VCaP (cell line): Measurements from ENCODE around the gene VPS8.
A peak's percentile ranks its signal among the peaks of the same experiment; 100 is the strongest.
"Not testable (repeated sequence)": the region's sequence is repeated elsewhere in the genome, so short reads cannot be mapped to it uniquely, and the experiment has no call there.

Source experiments
- H3K27ac ChIP-seq: fragments of 450-650 bp; 2 replicates; pipeline ENCODE4 v1.5.1; 2017
- CTCF ChIP-seq: fragments of 450-650 bp; conservative IDR thresholded peaks from 2 replicates; pipeline ENCODE4 v1.5.1; 2017; ENCODE audit warnings: mild to moderate bottlenecking, moderate library complexity

Gene VPS8

DNA sequence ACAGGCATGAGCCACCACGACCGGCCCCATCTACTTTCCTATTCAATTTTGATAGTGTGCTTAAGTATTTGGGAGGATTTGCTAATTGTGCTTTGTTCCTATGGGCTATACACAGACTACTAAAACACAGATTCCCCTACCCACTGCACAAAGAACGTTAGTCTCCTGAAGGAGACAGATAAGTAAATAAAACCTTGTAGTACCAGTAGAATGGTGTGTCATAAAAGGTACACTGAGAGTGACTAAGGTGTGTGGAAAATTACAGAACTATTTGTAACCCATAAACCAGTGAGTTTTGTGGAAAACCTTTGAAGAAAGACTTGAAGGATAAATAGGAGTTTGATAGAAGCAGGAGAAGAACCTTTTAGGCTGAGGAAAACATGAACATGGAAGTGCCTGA, 158.2 kb downstream of the VPS8 start:
- TF ChIP-seq CTCF: no peak
- H3K27ac ChIP-seq: no peak overlapping the region

DNA sequence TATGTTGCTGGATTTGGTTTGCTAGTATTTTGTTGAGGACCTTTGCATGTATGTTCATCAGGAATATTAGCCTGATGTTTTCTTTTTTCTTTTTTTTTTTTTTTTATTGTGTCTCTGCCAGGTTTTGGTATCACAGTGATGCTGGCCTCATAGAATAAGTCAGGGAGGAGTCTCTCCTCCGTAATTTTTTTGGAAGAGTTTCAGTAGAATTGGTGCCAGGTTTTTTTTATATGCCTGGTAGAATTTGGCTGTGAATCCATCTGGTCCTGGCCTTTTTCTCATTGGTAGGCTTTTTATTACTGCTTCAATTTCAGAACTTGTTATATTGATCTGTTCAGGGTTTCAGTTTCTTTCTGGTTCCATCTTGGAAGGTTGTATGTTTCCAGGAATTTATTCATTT, 165.8 kb downstream of the VPS8 start:
- H3K27ac ChIP-seq: peak overlapping the region; percentile 45
- TF ChIP-seq CTCF: no peak

GRCh38 chr3:184981071-184981470, 169.1 kb downstream of the VPS8 start:
- no peak for TF ChIP-seq CTCF

DNA sequence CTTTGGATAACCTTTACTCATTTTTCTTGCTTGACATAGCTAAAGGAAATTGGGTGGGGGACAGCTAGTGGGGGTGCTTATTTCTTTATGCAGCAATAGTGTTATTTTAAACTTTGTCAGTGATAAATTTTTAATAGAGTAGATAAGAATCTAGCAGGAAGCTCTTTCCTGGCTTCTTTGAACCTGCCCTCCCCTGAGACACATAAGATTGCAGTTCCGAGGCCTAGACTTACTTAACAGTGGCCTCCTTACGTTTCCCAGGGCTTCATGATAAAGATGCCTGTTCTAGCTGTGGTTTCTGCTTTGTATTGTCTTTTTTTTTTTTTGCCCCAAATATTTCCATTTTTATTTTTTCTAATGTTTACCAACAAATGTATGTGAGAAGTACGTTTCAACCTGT, 170.1 kb downstream of the VPS8 start:
- H3K27ac ChIP-seq: peak overlapping the region; percentile 31
- TF ChIP-seq CTCF: no peak

More at GRCh38 chr3:184981071-184981470, 169.1 kb downstream of the VPS8 start:
- peak overlapping the region; percentile 31; the same call in 1 of the 2 replicates for H3K27ac ChIP-seq

- no peak for TF ChIP-seq CTCF
- no peak overlapping the region for H3K27ac ChIP-seq
Measured at GRCh38 chr3:184985586-184985985, 173.6 kb downstream of the VPS8 start.

DNA sequence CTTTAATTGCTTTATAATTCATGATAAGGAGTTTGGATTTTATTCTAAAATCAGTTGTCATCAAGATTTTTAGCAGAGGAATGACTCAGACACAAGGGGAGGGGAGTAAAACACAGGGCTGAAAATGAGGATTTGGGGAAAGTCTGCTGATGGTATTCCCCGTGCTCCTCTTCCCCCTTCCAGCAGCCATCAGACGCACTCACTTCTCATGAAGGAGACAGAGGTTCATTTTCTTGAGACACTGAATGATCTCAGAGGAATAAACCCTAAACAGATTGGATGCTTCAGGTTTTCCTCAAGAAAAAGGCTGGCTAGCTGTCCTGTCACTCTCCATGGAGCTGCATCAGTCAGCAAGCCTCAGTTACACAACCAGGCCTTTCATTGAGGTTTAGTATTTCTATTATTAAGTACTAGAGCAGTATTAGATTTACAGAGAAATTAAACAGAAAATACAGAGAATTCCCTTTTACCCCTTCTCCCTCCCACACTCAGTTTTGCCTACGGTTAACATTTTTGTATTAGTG, 174.5 kb downstream of the VPS8 start:
- no peak overlapping the region for H3K27ac ChIP-seq
- TF ChIP-seq CTCF: no peak

- TF ChIP-seq CTCF: no peak
- H3K27ac ChIP-seq: no peak overlapping the region
Measured at GRCh38 chr3:184993394-184993793, 181.4 kb downstream of the VPS8 start.

- H3K27ac ChIP-seq: not testable (repeated sequence)
Measured at GRCh38 chr3:185003876-185004275, 191.9 kb downstream of the VPS8 start.
